Liver (tissue), 9 donors: ENCODE data around the gene MAP2K7. TPM values are rescaled to one million over a fixed set of nuclear protein-coding genes. Genes with fewer than 3 reads are reported as not detected.

ENCODE experiments used
- DNase-seq: peaks from one replicate; pipeline ENCODE4 v3.0.0-alpha.2; 2017; ENCODE audit warnings: low spot score
- H3K27ac ChIP-seq, 2 donors: one replicate each; pipeline ENCODE4 v1.7.0; 2013; ENCODE audit warnings: inconsistent platforms in 2 of 2, low read length in 2 of 2, control low read depth in 1 of 2, low read depth in 1 of 2, mild to moderate bottlenecking in 1 of 2
- H3K27me3 ChIP-seq, 4 donors: one replicate each; pipeline versions ENCODE4 v1.6.1 to v1.7.0; 2013; ENCODE audit warnings: low read length in 3 of 4, inconsistent platforms in 1 of 4, mild to moderate bottlenecking in 1 of 4, moderate library complexity in 1 of 4; ENCODE audit not compliant: control insufficient read depth in 4 of 4, insufficient read depth in 4 of 4
- H3K36me3 ChIP-seq, 4 donors: one replicate each; pipeline versions ENCODE4 v1.6.1 to v1.7.0; 2013; ENCODE audit warnings: low read length in 3 of 4, mild to moderate bottlenecking in 3 of 4, low read depth in 1 of 4, moderate library complexity in 1 of 4; ENCODE audit not compliant: control insufficient read depth in 4 of 4, insufficient read depth in 3 of 4
- H3K4me1 ChIP-seq, 4 donors: one replicate each; pipeline versions ENCODE4 v1.6.1 to v1.7.0; 2013; ENCODE audit warnings: low read length in 3 of 4, mild to moderate bottlenecking in 3 of 4, moderate library complexity in 1 of 4; ENCODE audit not compliant: control insufficient read depth in 4 of 4, insufficient read depth in 4 of 4
- H3K4me3 ChIP-seq, 3 donors: one replicate each; pipeline versions ENCODE4 v1.6.1 to v1.7.0; 2013; ENCODE audit warnings: low read length in 3 of 3, control low read depth in 1 of 3, low read depth in 1 of 3, mild to moderate bottlenecking in 1 of 3
- H3K9ac ChIP-seq, 2 donors: one replicate each; pipeline ENCODE4 v1.7.0; 2013; ENCODE audit warnings: low read length in 2 of 2, mild to moderate bottlenecking in 2 of 2, moderate library complexity in 2 of 2, control low read depth in 1 of 2, low read depth in 1 of 2
- H3K9me3 ChIP-seq, 4 donors: one replicate each; pipeline versions ENCODE4 v1.6.1 to v1.7.0; 2013; ENCODE audit warnings: low read length in 3 of 4; ENCODE audit not compliant: control insufficient read depth in 4 of 4
- EGR1 ChIP-seq, 2 donors: IDR thresholded peaks; 2 replicates each; pipeline ENCODE4 v1.6.1; 2016 to 2018; ENCODE audit warnings: antibody characterized with exemption in 2 of 2, low read depth in 2 of 2
- FOXA1 ChIP-seq: IDR thresholded peaks from 2 replicates; pipeline ENCODE4 v1.6.1; 2016; ENCODE audit warnings: antibody characterized with exemption
- FOXA2 ChIP-seq: IDR thresholded peaks from 2 replicates; pipeline ENCODE4 v1.6.1; 2016; ENCODE audit warnings: antibody characterized with exemption
- GABPA ChIP-seq, 2 donors: IDR thresholded peaks in 1 of 2; conservative IDR thresholded peaks in 1 of 2; 2 replicates each; pipeline ENCODE4 v1.6.1; 2016; ENCODE audit warnings: antibody characterized with exemption in 2 of 2, mild to moderate bottlenecking in 1 of 2, moderate library complexity in 1 of 2
- HNF4A ChIP-seq, 2 donors: conservative IDR thresholded peaks; 2 replicates each; pipeline ENCODE4 v1.6.1; 2016; ENCODE audit warnings: antibody characterized with exemption in 2 of 2, mild to moderate bottlenecking in 2 of 2
- HNF4G ChIP-seq: IDR thresholded peaks from 2 replicates; pipeline ENCODE4 v1.6.1; 2016; ENCODE audit warnings: antibody characterized with exemption
- JUND ChIP-seq, 2 donors: IDR thresholded peaks; 2 replicates each; pipeline ENCODE4 v1.6.1; 2016; ENCODE audit warnings: antibody characterized with exemption in 2 of 2
- NR2F2 ChIP-seq: IDR thresholded peaks from 2 replicates; pipeline ENCODE4 v1.6.1; 2016; ENCODE audit warnings: antibody characterized with exemption
- RAD21 ChIP-seq, 2 donors: IDR thresholded peaks; 2 replicates each; pipeline ENCODE4 v1.6.1; 2016; ENCODE audit warnings: antibody characterized with exemption in 2 of 2, mild to moderate bottlenecking in 2 of 2
- RXRA ChIP-seq, 2 donors: IDR thresholded peaks; 2 replicates each; pipeline ENCODE4 v1.6.1; 2017 to 2018; ENCODE audit warnings: antibody characterized with exemption in 2 of 2, mild to moderate bottlenecking in 1 of 2
- SP1 ChIP-seq: IDR thresholded peaks from 2 replicates; pipeline ENCODE4 v1.6.1; 2018; ENCODE audit warnings: antibody characterized with exemption, mild to moderate bottlenecking
- TAF1 ChIP-seq: conservative IDR thresholded peaks from 2 replicates; pipeline ENCODE4 v1.6.1; 2016; ENCODE audit warnings: antibody characterized with exemption, mild to moderate bottlenecking
- YY1 ChIP-seq: IDR thresholded peaks from 2 replicates; pipeline ENCODE4 v1.6.1; 2016; ENCODE audit warnings: antibody characterized with exemption, mild to moderate bottlenecking
- WGBS: extraction: QIAGEN DNeasy Blood & Tissue Kit; methylation state at CpG from one replicate; pipeline ENCODE4 v1.1.7; 2013; 5-methylcytosine and 5-hydroxymethylcytosine counted together
- polyA plus RNA-seq, 2 donors: library from polyadenylated mRNA; stranded (reverse) in 1 of 2; unstranded in 1 of 2; fragments of 200-250 nt in 1 of 2; fragments of >200 nt in 1 of 2; fragmentation: Nextera tagmentation in 1 of 2; extraction: Ambion mirVana in 1 of 2; gene quantifications; one replicate each; pipeline versions ENCODE4 v1.2.1 to v1.2.3, GENCODE V29; 2013 to 2015
- total RNA-seq, 2 donors: library from RNA; depleted of rRNA; stranded (reverse); fragments of >200 nt; gene quantifications; one replicate each; pipeline ENCODE4 v1.2.3, GENCODE V29; 2014
- TF ChIP-seq, protein P1 (sequence below): IDR thresholded peaks from 2 replicates; pipeline ENCODE4 v1.6.1; 2016; ENCODE audit warnings: antibody characterized with exemption
- TF ChIP-seq, protein P2 (sequence below): IDR thresholded peaks from 2 replicates; pipeline ENCODE4 v1.6.1; 2016; ENCODE audit warnings: antibody characterized with exemption
- TF ChIP-seq, protein P3 (sequence below): IDR thresholded peaks from 2 replicates; pipeline ENCODE4 v1.6.1; 2016; ENCODE audit warnings: antibody characterized with exemption, mild to moderate bottlenecking
- TF ChIP-seq, protein P4 (sequence below): fragments of 150-350 bp; IDR thresholded peaks from 2 replicates; pipeline ENCODE4 v1.5.1; 2017; ENCODE audit warnings: improper control_type of control experiment, low read depth, low read length; ENCODE audit not compliant: missing input control
- TF ChIP-seq, protein P5 (sequence below): IDR thresholded peaks from 2 replicates; pipeline ENCODE4 v1.6.1; 2016; ENCODE audit warnings: antibody characterized with exemption
- donor health status: healthy.
- donor health status: healthy.
- donor health status: healthy.
- donor health status: healthy.
- donor health status: healthy.

Gene MAP2K7
- total and polyA plus RNA-seq, 4 donors, result 3.0 to 11.7 (median 9.5) TPM

DNA sequence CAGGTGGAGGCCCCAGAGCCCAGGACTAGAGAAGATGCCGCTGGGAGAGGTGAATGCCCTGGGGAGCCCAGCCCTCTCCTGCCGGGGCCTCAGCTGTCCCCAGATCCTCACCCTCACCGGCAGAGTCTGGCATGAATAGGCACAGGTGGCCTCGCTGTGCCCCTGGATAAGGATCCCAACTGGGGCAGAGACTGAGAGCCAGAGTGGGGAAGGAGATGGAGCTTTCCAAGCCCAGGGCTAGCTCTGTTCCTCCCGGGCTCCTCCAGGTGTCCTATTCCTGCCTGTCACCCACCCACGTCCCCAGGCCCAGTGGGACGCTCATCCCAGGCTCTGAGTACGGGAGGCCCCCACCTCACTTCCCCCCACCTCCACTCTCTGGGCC, 46.0 kb upstream of the MAP2K7 start:
- no peak for DNase-seq
- peaks cover 5 to 20% (median 10%) of the 10 kb centered on the region in 4 donors for H3K4me1 ChIP-seq
- H3K36me3 ChIP-seq, result no peaks in the 10 kb centered on the region
- TF ChIP-seq FOXA1 (no peak), HNF4A (conservative IDR thresholded peaks at IDR 0.05) (no peak), SP1 (no peak), RXRA (IDR thresholded peaks at IDR 0.05) (no peak), FOXA2 (no peak), RAD21 (IDR thresholded peaks at IDR 0.05) (no peak), JUND (IDR thresholded peaks at IDR 0.05) (no peak), EGR1 (IDR thresholded peaks at IDR 0.05; ENCODE audit: low read depth in 2 of 2) (no peak), NR2F2 (no peak), GABPA (IDR thresholded peaks at IDR 0.05 in 1 of 2, conservative IDR thresholded peaks at IDR 0.05 in 1 of 2) (no peak), TAF1 (no peak), YY1 (no peak), HNF4G (no peak)
- TF ChIP-seq, protein P1, sequence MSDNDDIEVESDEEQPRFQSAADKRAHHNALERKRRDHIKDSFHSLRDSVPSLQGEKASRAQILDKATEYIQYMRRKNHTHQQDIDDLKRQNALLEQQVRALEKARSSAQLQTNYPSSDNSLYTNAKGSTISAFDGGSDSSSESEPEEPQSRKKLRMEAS, result no peak
- TF ChIP-seq, protein P2, sequence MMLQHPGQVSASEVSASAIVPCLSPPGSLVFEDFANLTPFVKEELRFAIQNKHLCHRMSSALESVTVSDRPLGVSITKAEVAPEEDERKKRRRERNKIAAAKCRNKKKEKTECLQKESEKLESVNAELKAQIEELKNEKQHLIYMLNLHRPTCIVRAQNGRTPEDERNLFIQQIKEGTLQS, result no peak
- TF ChIP-seq, protein P3, sequence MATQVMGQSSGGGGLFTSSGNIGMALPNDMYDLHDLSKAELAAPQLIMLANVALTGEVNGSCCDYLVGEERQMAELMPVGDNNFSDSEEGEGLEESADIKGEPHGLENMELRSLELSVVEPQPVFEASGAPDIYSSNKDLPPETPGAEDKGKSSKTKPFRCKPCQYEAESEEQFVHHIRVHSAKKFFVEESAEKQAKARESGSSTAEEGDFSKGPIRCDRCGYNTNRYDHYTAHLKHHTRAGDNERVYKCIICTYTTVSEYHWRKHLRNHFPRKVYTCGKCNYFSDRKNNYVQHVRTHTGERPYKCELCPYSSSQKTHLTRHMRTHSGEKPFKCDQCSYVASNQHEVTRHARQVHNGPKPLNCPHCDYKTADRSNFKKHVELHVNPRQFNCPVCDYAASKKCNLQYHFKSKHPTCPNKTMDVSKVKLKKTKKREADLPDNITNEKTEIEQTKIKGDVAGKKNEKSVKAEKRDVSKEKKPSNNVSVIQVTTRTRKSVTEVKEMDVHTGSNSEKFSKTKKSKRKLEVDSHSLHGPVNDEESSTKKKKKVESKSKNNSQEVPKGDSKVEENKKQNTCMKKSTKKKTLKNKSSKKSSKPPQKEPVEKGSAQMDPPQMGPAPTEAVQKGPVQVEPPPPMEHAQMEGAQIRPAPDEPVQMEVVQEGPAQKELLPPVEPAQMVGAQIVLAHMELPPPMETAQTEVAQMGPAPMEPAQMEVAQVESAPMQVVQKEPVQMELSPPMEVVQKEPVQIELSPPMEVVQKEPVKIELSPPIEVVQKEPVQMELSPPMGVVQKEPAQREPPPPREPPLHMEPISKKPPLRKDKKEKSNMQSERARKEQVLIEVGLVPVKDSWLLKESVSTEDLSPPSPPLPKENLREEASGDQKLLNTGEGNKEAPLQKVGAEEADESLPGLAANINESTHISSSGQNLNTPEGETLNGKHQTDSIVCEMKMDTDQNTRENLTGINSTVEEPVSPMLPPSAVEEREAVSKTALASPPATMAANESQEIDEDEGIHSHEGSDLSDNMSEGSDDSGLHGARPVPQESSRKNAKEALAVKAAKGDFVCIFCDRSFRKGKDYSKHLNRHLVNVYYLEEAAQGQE, result no peak
- TF ChIP-seq, protein P4, sequence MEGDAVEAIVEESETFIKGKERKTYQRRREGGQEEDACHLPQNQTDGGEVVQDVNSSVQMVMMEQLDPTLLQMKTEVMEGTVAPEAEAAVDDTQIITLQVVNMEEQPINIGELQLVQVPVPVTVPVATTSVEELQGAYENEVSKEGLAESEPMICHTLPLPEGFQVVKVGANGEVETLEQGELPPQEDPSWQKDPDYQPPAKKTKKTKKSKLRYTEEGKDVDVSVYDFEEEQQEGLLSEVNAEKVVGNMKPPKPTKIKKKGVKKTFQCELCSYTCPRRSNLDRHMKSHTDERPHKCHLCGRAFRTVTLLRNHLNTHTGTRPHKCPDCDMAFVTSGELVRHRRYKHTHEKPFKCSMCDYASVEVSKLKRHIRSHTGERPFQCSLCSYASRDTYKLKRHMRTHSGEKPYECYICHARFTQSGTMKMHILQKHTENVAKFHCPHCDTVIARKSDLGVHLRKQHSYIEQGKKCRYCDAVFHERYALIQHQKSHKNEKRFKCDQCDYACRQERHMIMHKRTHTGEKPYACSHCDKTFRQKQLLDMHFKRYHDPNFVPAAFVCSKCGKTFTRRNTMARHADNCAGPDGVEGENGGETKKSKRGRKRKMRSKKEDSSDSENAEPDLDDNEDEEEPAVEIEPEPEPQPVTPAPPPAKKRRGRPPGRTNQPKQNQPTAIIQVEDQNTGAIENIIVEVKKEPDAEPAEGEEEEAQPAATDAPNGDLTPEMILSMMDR, result no peak
- TF ChIP-seq, protein P5, sequence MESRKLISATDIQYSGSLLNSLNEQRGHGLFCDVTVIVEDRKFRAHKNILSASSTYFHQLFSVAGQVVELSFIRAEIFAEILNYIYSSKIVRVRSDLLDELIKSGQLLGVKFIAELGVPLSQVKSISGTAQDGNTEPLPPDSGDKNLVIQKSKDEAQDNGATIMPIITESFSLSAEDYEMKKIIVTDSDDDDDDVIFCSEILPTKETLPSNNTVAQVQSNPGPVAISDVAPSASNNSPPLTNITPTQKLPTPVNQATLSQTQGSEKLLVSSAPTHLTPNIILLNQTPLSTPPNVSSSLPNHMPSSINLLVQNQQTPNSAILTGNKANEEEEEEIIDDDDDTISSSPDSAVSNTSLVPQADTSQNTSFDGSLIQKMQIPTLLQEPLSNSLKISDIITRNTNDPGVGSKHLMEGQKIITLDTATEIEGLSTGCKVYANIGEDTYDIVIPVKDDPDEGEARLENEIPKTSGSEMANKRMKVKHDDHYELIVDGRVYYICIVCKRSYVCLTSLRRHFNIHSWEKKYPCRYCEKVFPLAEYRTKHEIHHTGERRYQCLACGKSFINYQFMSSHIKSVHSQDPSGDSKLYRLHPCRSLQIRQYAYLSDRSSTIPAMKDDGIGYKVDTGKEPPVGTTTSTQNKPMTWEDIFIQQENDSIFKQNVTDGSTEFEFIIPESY, result no peak
- H3K9ac ChIP-seq, result no peak overlapping the region
- H3K27ac ChIP-seq, result no peak overlapping the region
- H3K4me3 ChIP-seq, result no peak overlapping the region
- WGBS, result 92% methylated on average over 8 of the region's 8 CpGs
- H3K27me3 ChIP-seq, result no peaks in the 10 kb centered on the region
- H3K9me3 ChIP-seq, result no peaks in the 10 kb centered on the region
